Upper lobe of left lung (tissue), 6 donors: Measurements from ENCODE around the gene RPEL1. TPM values are rescaled to one million over a fixed set of nuclear protein-coding genes. Genes with fewer than 3 reads are reported as not detected.
A peak's percentile ranks its signal among the peaks of the same experiment; 100 is the strongest.

Source experiments
- ATAC-seq, 2 donors: fragments of 200-7000 bp; cut with Tn5 transposase; one replicate each; pipeline ENCODE4 v1.9.1; 2022; ENCODE audit warnings: mild to moderate bottlenecking in 2 of 2, moderate library complexity in 2 of 2; ENCODE audit not compliant: low FRiP score in 2 of 2
- DNase-seq, 2 donors: peaks; one replicate each; pipeline ENCODE4 v3.0.0-alpha.2; 2019 to 2020
- H3K27ac ChIP-seq, 4 donors: fragments of 200-600 bp; sonication (generic); one replicate each; pipeline ENCODE4 v1.5.1; 2016 to 2019
- H3K27me3 ChIP-seq, 4 donors: fragments of 200-600 bp; sonication (generic); one replicate each; pipeline ENCODE4 v1.5.1; 2017 to 2019
- H3K36me3 ChIP-seq, 4 donors: fragments of 200-600 bp; sonication (generic); one replicate each; pipeline ENCODE4 v1.5.1; 2016 to 2019
- H3K4me1 ChIP-seq, 4 donors: fragments of 200-600 bp; sonication (generic); one replicate each; pipeline ENCODE4 v1.5.1; 2018 to 2019
- H3K4me3 ChIP-seq, 4 donors: fragments of 200-600 bp; sonication (generic); one replicate each; pipeline ENCODE4 v1.5.1; 2017 to 2019; ENCODE audit warnings: mild to moderate bottlenecking in 2 of 4, moderate library complexity in 1 of 4
- H3K9me3 ChIP-seq, 4 donors: fragments of 200-600 bp; sonication (generic); one replicate each; pipeline ENCODE4 v1.5.1; 2018 to 2019
- EP300 ChIP-seq, 4 donors: sonication (generic); formaldehyde crosslinking; IDR thresholded peaks; one replicate each; pipeline ENCODE4 v1.5.1; 2017; ENCODE audit warnings: antibody characterized with exemption in 4 of 4, control low read depth in 2 of 4
- POLR2A ChIP-seq, 4 donors: fragments of 450-650 bp; IDR thresholded peaks; one replicate each; pipeline ENCODE4 v1.5.1; 2016 to 2017; ENCODE audit warnings: antibody characterized with exemption in 4 of 4, mild to moderate bottlenecking in 2 of 4
- POLR2AphosphoS5 ChIP-seq, 2 donors: sonication (generic); formaldehyde crosslinking; IDR thresholded peaks; one replicate each; pipeline ENCODE4 v1.5.1; 2017; ENCODE audit warnings: antibody characterized with exemption in 2 of 2
- WGBS, 2 donors: methylation state at CpG; one replicate each; pipeline ENCODE4 v1.1.5; 2017 to 2018; 5-methylcytosine and 5-hydroxymethylcytosine counted together
- total RNA-seq, 6 donors: library from RNA; depleted of rRNA in 4 of 6; stranded (reverse); fragments of >200 nt in 4 of 6; gene quantifications; one replicate each; pipeline versions ENCODE4 v1.1.0 to v1.2.1, GENCODE V29; 2016 to 2021
- TF ChIP-seq, protein P1 (sequence below), 6 experiments: fragments of 450-650 bp in 4 of 6; fragments of 200-600 bp in 2 of 6; sonication (generic) in 2 of 6; IDR thresholded peaks; one replicate each; pipeline ENCODE4 v1.5.1; 2016 to 2019; ENCODE audit warnings: antibody characterized with exemption in 6 of 6
- donor health status: DM: no; HTN: no; CAD: no; lungs with moderate emphysema.
- donor health status: DM: no; HTN: yes; CAD: no; lungs with severe emphysema.

Gene RPEL1
- total RNA-seq, 6 donors from 2014 or later: not detected

DNA sequence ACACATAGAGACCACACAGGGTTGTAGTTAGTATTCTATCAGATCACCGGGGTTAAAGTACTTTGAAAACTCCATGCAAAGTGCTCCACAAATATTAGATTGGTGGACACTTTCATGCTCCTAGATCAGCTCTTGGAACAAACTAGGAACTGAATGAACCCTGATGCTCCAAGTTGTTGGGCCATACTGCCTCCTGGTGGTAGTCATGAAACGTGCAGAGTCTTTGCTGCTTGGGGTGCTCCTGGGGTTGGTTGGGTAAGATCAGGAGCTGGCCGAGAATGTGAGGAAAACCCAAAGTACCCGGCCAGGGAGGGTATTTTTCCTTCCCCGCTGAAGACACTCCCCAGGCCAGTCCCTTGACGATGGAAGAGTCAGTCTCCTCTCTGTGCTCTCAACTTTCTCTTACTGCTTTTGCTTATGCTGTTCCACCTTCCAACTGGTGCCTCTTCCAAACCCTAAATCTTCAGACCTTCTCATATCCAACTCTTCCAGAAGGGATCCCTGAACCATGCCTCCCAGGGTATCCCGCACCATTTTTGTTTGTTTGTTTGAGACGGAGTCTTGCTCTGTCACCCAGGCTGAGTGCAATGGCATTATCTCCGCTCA, 918 bp upstream of the RPEL1 start:
- Histone ChIP-seq H3K4me1 (peaks cover 24 to 31% (median 27%) of the 10 kb centered on the region in 4 donors), H3K27me3 (no peaks in the 10 kb centered on the region), H3K36me3 (no peaks in the 10 kb centered on the region), H3K9me3 (no peaks in the 10 kb centered on the region), H3K27ac (no peak overlapping the region), H3K4me3 (no peak overlapping the region)
- ATAC-seq (peak; percentile 84 to 88), DNase-seq (peak in 1 of 2 donors; percentile 79)
- TF ChIP-seq POLR2A (IDR thresholded peaks at IDR 0.05): no peak
- TF ChIP-seq, protein P1, sequence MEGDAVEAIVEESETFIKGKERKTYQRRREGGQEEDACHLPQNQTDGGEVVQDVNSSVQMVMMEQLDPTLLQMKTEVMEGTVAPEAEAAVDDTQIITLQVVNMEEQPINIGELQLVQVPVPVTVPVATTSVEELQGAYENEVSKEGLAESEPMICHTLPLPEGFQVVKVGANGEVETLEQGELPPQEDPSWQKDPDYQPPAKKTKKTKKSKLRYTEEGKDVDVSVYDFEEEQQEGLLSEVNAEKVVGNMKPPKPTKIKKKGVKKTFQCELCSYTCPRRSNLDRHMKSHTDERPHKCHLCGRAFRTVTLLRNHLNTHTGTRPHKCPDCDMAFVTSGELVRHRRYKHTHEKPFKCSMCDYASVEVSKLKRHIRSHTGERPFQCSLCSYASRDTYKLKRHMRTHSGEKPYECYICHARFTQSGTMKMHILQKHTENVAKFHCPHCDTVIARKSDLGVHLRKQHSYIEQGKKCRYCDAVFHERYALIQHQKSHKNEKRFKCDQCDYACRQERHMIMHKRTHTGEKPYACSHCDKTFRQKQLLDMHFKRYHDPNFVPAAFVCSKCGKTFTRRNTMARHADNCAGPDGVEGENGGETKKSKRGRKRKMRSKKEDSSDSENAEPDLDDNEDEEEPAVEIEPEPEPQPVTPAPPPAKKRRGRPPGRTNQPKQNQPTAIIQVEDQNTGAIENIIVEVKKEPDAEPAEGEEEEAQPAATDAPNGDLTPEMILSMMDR (IDR thresholded peaks at IDR 0.05): peak; percentile 75 to 87 (median 84)
- WGBS, 2 donors: 32 to 39% methylated on average over 8 to 9 of the region's 9 CpGs

DNA sequence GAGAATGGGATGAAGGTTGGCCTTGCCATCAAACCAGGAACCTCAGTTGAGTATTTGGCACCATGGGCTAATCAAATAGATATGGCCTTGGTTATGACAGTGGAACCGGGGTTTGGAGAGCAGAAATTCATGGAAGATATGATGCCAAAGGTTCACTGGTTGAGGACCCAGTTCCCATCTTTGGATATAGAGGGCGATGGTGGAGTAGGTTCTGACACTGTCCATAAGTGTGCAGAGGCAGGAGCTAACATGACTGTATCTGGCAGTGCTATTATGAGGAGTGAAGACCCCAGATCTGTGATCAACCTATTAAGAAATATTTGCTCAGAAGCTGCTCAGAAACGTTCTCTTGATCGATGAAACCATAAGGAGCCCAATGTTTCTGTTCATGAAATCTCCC, 637 bp downstream of the RPEL1 start:
- DNase-seq: no peak
- WGBS, 2 donors: 72 to 84% methylated on average over 4 of the region's 4 CpGs

DNA sequence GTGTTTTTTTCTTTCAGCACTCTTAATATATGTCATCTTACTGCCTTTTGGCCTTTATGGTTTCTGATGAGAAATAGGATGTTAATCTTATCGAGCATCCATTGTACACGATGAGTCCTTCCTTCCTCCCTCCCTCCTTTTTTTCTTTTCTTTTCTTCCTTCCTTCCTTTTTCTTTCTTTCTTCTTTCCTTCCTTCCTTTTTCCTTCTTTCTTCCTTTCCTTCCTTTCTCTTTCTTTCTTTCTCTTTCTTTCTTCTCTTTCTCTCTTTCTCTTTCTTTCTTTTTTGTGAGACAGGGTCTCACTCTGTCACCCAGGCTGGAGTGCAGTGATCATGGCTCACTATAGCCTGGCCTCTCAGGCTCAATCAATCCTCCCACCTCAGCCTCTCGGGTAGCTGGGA, 8.4 kb downstream of the RPEL1 start:
- H3K4me1 ChIP-seq: no peaks in the 10 kb centered on the region
- no peaks in the 10 kb centered on the region for H3K9me3 ChIP-seq
- TF ChIP-seq EP300 (IDR thresholded peaks at IDR 0.05) (no peak), POLR2AphosphoS5 (IDR thresholded peaks at IDR 0.05) (no peak), POLR2A (IDR thresholded peaks at IDR 0.05) (no peak)
- TF ChIP-seq, protein P1 (IDR thresholded peaks at IDR 0.05): no peak
- no peaks in the 10 kb centered on the region for H3K36me3 ChIP-seq
- no peak overlapping the region for H3K4me3 ChIP-seq
- H3K27me3 ChIP-seq: no peaks in the 10 kb centered on the region
- no peak overlapping the region for H3K27ac ChIP-seq
- DNase-seq: no peak
- ATAC-seq: no peak
- WGBS, 2 donors: 66 to 85% methylated on average over 3 of the region's 3 CpGs

More for the DNA sequence above, 637 bp downstream of the RPEL1 start:
- peaks cover 10 to 16% (median 14%) of the 10 kb centered on the region in 4 donors for H3K4me1 ChIP-seq
- no peaks in the 10 kb centered on the region for H3K9me3 ChIP-seq
- no peak overlapping the region for H3K4me3 ChIP-seq
- no peaks in the 10 kb centered on the region for H3K36me3 ChIP-seq
- no peak overlapping the region for H3K27ac ChIP-seq
- ATAC-seq: no peak
- TF ChIP-seq POLR2AphosphoS5 (IDR thresholded peaks at IDR 0.05) (no peak), EP300 (IDR thresholded peaks at IDR 0.05) (no peak), POLR2A (IDR thresholded peaks at IDR 0.05) (no peak)
- TF ChIP-seq, protein P1 (IDR thresholded peaks at IDR 0.05): no peak
- no peaks in the 10 kb centered on the region for H3K27me3 ChIP-seq

DNA sequence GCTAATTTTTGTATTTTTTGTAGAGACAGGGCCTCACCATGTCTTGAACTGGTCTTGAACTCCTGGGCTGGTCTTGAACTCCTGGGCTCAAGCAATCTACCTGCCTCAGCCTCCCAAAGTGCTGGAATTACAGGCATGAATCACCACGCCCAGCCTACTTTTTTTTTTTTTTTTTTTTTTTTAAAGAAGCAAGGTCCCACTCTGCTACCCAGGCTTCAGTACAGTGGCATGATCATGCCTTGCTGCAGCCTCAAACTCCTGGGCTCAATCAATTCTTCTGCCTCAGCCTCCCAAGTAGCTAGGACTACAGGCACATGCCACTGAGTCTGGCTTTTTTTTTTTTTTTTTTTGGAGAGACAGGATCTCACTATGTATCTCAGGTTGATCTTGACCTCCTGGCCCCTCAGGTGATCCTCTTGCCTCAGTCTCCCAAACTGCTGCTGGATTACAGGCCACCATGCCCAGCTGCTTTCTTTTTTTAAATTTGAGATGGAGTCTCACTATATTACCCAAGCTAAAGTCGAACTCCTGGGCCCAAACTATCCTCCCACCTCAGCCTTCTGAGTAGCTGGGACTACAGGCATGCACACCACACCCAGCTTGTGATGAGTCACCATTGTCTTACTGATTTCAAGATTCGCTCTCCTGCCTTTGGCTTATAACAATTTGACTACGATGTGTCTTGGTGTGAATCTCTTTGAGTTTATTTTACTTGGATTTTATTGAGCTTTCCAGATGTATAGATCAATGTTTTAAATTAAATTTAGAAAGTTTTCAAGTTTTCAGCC, 9.0 kb downstream of the RPEL1 start:
- H3K4me3 ChIP-seq: no peak overlapping the region
- WGBS, 2 donors: 65 to 75% methylated on average over 4 of the region's 4 CpGs
- H3K27ac ChIP-seq: no peak overlapping the region
- H3K9me3 ChIP-seq: no peaks in the 10 kb centered on the region
- H3K4me1 ChIP-seq: no peaks in the 10 kb centered on the region
- ATAC-seq: peak in 1 of 2 donors; percentile 36
- H3K36me3 ChIP-seq: no peaks in the 10 kb centered on the region
- no peak for DNase-seq
- TF ChIP-seq EP300 (IDR thresholded peaks at IDR 0.05) (no peak), POLR2A (IDR thresholded peaks at IDR 0.05) (no peak), POLR2AphosphoS5 (IDR thresholded peaks at IDR 0.05) (no peak)
- TF ChIP-seq, protein P1 (IDR thresholded peaks at IDR 0.05): no peak
- no peaks in the 10 kb centered on the region for H3K27me3 ChIP-seq
